ENCODE measurements around the gene SLC25A22. TPM values are rescaled to one million over a fixed set of nuclear protein-coding genes. Genes with fewer than 3 reads are reported as not detected.

SLC25A22 gene
- total RNA-seq, 3 donors from 2014 or later, result 2.7 to 11.5 (median 4.7) TPM

DNA sequence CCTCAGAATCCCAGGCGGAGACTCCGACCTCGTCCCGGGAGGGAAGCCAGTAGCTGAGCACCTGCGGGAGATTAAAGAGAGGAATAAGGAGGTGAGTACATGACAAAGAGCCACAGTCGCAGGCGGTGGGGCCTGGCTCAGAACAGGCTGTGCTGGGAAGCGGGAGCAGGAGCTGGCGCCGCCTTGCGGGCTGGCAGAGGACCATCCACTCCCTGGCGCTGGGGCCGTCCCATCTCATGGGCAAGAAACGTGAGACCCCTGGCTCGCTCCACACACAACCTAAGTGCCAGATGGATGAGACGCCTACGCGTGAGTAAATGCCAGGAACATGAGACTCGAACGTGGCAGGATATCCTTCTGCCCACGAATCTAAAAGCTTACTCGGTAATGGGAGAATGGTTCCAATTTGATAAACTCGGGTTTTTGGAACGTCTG is 14.5 kb downstream of the SLC25A22 start:
- peak; percentile 84 to 85 for DNase-seq (ENCODE audit: low spot score in 2 of 2)
- no peaks in the 10 kb centered on the region for H3K4me1 ChIP-seq
- intact Hi-C loops (cut with DNase I; ENCODE audit: low total_unique reads), result no loop called here
- H3K36me3 ChIP-seq, result no peaks in the 10 kb centered on the region
- peak overlapping the region; percentile 26 to 40 for H3K27ac ChIP-seq
- no peak overlapping the region for H3K4me3 ChIP-seq
- H3K9me3 ChIP-seq, result no peaks in the 10 kb centered on the region
- TF ChIP-seq, protein P1, sequence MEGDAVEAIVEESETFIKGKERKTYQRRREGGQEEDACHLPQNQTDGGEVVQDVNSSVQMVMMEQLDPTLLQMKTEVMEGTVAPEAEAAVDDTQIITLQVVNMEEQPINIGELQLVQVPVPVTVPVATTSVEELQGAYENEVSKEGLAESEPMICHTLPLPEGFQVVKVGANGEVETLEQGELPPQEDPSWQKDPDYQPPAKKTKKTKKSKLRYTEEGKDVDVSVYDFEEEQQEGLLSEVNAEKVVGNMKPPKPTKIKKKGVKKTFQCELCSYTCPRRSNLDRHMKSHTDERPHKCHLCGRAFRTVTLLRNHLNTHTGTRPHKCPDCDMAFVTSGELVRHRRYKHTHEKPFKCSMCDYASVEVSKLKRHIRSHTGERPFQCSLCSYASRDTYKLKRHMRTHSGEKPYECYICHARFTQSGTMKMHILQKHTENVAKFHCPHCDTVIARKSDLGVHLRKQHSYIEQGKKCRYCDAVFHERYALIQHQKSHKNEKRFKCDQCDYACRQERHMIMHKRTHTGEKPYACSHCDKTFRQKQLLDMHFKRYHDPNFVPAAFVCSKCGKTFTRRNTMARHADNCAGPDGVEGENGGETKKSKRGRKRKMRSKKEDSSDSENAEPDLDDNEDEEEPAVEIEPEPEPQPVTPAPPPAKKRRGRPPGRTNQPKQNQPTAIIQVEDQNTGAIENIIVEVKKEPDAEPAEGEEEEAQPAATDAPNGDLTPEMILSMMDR (IDR thresholded peaks at IDR 0.05), result peak; percentile 53 to 64 (median 60)
- TF ChIP-seq POLR2AphosphoS5 (IDR thresholded peaks at IDR 0.05) (peak; percentile 32 to 53 (median 44)), POLR2A (IDR thresholded peaks at IDR 0.05) (no peak)
- no peaks in the 10 kb centered on the region for H3K27me3 ChIP-seq

DNA sequence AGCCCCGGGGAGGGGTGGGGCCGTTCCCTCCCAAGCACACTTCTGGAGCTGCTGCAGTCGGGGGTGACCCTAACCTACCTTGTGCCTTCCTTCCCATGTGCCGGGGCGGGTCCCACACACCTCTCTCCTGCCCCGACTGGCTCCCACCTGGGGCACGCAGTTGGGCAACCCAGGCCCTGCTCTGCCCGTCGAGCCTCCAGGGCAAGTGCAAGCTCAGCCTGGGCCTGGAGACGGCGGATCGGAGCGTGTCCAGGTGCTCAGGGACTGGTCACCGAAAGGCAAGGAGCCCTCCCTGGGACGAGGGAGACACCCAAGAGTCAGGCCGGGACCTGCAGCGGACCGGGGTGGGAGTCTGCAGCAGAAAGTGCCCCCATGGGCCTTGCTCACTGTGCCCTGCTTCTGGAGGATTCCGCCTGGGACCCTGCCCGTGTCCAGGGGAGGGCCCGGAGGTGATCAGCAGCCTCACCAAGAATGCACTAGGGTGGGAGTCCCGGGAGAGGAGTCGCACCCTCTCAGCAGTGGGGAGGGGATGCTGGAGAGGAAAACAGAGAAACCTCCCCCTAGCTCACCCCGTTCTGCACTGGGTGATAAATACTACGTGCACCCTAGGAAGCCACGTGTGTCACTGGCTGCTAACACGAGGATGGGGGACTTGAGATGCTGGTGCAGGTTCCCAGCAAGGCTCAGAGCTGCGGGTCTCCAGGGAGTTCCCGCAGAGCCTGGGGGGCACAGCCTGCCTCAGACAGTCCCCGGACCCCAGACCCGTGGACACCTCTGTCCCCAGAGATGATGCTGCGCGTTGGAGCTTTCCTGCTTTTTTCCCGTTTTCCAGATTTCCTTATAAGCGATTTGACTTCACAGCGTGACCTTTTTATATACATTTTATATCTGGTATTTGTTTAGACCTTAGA is 15.6 kb downstream of the SLC25A22 start:
- Histone ChIP-seq H3K9me3 (no peaks in the 10 kb centered on the region), H3K4me3 (no peak overlapping the region), H3K27ac (peak overlapping the region in 1 of 2 donors; percentile 40), H3K4me1 (peaks cover 0 to 4% of the 10 kb centered on the region in 2 donors), H3K36me3 (no peaks in the 10 kb centered on the region), H3K27me3 (no peaks in the 10 kb centered on the region)
- intact Hi-C loops (cut with DNase I; ENCODE audit: low total_unique reads), result no loop called here
- no peak for DNase-seq (ENCODE audit: low spot score in 2 of 2)
- TF ChIP-seq POLR2AphosphoS5 (IDR thresholded peaks at IDR 0.05) (no peak), POLR2A (IDR thresholded peaks at IDR 0.05) (no peak)
- TF ChIP-seq, protein P1 (IDR thresholded peaks at IDR 0.05), result no peak

DNA sequence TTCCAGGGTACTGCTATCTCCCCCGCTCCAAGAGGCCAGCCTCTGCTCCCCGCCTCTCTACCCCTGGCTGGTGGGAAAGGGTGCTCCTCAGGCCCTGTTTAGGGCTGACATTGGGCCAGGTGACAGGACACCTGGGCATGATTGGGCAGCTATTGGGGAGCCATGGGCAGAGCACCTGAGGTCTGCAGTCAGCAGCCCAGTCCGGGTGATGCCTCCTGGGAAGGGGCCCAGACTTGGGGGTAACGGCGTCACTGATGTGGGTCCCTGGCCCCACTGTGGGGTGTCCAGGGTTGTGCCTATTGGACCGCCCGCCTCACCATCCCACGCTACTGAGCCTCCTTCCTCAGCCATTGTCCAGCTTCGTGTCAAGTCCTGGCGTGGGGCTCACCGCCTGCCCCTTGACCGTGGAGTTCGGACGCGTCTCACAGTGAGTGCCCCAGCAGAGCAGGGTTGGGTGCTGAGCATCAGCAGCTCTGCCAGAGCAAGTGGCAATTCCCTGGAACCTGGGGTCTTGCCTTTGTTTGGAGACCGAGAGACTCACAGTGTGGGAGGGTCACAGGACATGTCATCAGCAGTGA is 18.0 kb downstream of the SLC25A22 start:
- no peak for DNase-seq (ENCODE audit: low spot score in 2 of 2)
- Histone ChIP-seq H3K4me3 (no peak overlapping the region), H3K36me3 (no peaks in the 10 kb centered on the region), H3K4me1 (peaks cover 7 to 11% of the 10 kb centered on the region in 2 donors), H3K27me3 (no peaks in the 10 kb centered on the region), H3K27ac (no peak overlapping the region), H3K9me3 (no peaks in the 10 kb centered on the region)
- intact Hi-C loops (cut with DNase I; ENCODE audit: low total_unique reads), result loop anchor here (10.0 kb wide), 1 partner anchor 215 kb away; the partner anchor contains the start of genes LMNTD2 and RASSF7
- TF ChIP-seq POLR2A (IDR thresholded peaks at IDR 0.05) (no peak), POLR2AphosphoS5 (IDR thresholded peaks at IDR 0.05) (no peak)
- TF ChIP-seq, protein P1 (IDR thresholded peaks at IDR 0.05), result no peak

DNA sequence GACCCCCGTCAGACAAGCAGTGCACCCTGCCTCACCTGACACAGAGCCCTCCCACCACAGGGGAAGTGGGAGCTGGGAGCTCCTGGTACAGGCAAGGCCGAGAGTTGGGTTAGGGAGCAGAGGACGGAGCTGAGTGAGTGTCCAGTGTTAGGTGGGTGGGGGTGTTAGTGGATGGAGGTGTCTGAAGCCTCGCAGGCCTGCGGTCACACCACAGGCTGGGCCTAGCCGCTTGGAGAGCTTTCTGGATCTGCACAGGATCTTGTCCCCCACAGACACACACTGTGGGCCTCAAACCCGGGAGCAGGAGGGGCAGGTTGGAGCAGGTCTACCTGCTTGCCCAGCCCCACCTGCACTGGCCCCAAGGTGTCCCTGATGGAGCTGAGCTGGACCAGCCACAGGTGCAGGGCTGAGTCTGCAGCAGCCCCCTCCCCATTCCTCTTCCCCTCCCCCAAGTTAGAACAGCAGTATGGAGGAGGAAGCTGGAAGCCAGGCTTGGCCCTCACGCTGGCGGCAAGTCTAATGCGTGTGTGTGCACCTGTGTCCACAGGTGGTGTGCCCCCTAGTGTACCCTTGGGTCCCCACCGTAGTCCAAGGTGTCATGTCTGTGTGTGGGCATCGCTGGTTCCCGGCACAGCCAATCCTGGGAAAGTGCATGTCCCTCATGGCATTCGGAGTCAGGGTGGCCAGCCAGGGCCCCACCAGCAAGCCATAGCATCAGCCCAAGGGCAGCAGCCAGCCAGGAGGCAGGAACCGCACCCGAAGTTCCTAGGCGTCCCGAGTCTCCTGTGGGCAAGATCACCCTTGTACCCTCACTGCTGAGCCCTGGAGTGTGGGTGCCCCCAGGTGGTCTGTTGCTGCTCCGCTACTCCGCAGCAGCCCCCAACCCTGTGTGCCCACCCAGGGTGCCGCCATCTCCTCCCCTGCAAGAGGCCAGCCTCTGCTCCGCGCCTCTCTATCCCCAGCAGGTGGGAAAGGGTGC is 18.8 kb downstream of the SLC25A22 start:
- DNase-seq (ENCODE audit: low spot score in 2 of 2), result no peak
- H3K27ac ChIP-seq, result no peak overlapping the region
- TF ChIP-seq, protein P1 (IDR thresholded peaks at IDR 0.05), result no peak
- TF ChIP-seq POLR2A (IDR thresholded peaks at IDR 0.05) (no peak), POLR2AphosphoS5 (IDR thresholded peaks at IDR 0.05) (no peak)
- intact Hi-C loops (cut with DNase I; ENCODE audit: low total_unique reads), result loop anchor here (10.0 kb wide), 1 partner anchor 214 kb away; the partner anchor contains the start of genes LMNTD2 and RASSF7
- no peaks in the 10 kb centered on the region for H3K27me3 ChIP-seq
- no peak overlapping the region for H3K4me3 ChIP-seq
- H3K9me3 ChIP-seq, result no peaks in the 10 kb centered on the region
- peaks cover 7 to 12% of the 10 kb centered on the region in 2 donors for H3K4me1 ChIP-seq
- no peaks in the 10 kb centered on the region for H3K36me3 ChIP-seq

Data from breast epithelium (tissue), 4 donors.